ENCODE results near the gene PTGER4. TPM values are rescaled to one million over a fixed set of nuclear protein-coding genes. Genes with fewer than 3 reads are reported as not detected.
A peak's percentile ranks its signal among the peaks of the same experiment; 100 is the strongest.
"Not testable (repeated sequence)": the region's sequence is repeated elsewhere in the genome, so short reads cannot be mapped to it uniquely, and the experiment has no call there.

The PTGER4 gene
- 100 to 1,000 TPM; 115 to 188 (median 173) TPM for total RNA-seq

GRCh38 chr5:40679913-40680681 is at the start of gene PTGER4:
Gene PTGER4 (plus strand): TSS chr5:40679915. CDS start chr5:40680994, 1,079 bp downstream.
- Mint-ChIP-seq H3K36me3 (ENCODE audit: insufficient read depth) (peaks cover 44% of the 10 kb centered on the region), H3K4me1 (ENCODE audit: low read depth) (peaks cover 41% of the 10 kb centered on the region)

GRCh38 chr5:40630126-40630525 is 49.6 kb upstream of the PTGER4 start:
- Mint-ChIP-seq H3K27me3 (ENCODE audit: low read depth) (no peaks in the 10 kb centered on the region), H3K4me3 (no peak overlapping the region)

More at GRCh38 chr5:40679913-40680681, at the start of gene PTGER4:
- no peaks in the 10 kb centered on the region for H3K9me3 Mint-ChIP-seq
- H3K4me3 Mint-ChIP-seq = peak within 1 kb of the TSS; percentile 93
- peak; percentile 7 to 15 for ATAC-seq
- DNase-seq = no peak
- no peaks in the 10 kb centered on the region for H3K27me3 Mint-ChIP-seq (ENCODE audit: low read depth)

GRCh38 chr5:40631236-40631635 is 48.5 kb upstream of the PTGER4 start:
- H3K9me3 Mint-ChIP-seq = peaks cover 8% of the 10 kb centered on the region

More at GRCh38 chr5:40630126-40630525, 49.6 kb upstream of the PTGER4 start:
- DNase-seq (no peak), ATAC-seq (no peak)
- Mint-ChIP-seq H3K36me3 (ENCODE audit: insufficient read depth) (peaks cover under 1% of the 10 kb centered on the region), H3K9me3 (no peaks in the 10 kb centered on the region), H3K4me1 (ENCODE audit: low read depth) (peaks cover 22% of the 10 kb centered on the region)

DNA sequence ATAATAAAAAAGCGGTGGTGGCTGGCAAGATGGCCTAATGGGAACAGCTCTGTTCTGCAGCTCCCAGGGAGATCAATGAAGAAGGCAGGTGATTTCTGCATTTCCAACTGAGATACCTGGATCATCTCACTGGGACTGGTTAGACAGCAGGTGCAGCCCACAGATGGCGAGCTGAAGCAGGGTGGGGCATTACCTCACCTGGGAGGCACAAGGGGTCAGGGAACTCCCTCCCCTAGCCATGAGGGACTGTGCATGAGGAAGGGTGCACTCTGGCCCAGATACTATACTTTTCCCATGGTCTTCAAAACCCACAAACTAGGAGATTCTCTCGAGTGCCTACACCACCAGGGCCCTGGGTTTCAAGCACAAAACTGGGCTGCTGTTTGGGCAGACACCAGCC is 45.6 kb upstream of the PTGER4 start:
- Mint-ChIP-seq H3K4me3 (no peak overlapping the region), H3K36me3 (ENCODE audit: insufficient read depth) (peaks cover 14% of the 10 kb centered on the region), H3K4me1 (ENCODE audit: low read depth) (peaks cover 3% of the 10 kb centered on the region), H3K9me3 (peaks cover 24% of the 10 kb centered on the region), H3K27me3 (ENCODE audit: low read depth) (no peaks in the 10 kb centered on the region)
- ATAC-seq (no peak), DNase-seq (no peak)

More at GRCh38 chr5:40631236-40631635, 48.5 kb upstream of the PTGER4 start:
- DNase-seq (no peak), ATAC-seq (no peak)
- Mint-ChIP-seq H3K4me1 (ENCODE audit: low read depth) (peaks cover 20% of the 10 kb centered on the region), H3K36me3 (ENCODE audit: insufficient read depth) (peaks cover 6% of the 10 kb centered on the region), H3K4me3 (no peak overlapping the region), H3K27me3 (ENCODE audit: low read depth) (no peaks in the 10 kb centered on the region)

DNA sequence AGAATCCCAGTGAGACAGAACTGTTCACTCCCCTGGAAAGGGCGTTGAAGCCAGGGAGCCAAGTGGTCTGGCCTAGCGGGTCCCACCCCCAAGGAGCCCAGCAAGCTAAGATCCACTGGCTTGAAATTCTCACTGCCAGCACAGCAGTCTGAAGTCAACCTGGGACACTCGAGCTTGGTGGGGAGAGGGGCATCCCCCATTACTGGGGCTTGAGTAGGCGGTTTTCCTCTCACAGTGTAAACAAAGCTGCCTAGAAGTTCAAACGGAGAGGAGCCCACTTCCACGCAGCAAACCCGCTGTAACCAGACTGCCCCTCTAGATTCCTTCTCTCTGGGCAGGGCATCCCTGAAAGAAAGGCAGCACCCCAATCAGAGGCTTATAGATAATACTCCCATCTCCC is 45.1 kb upstream of the PTGER4 start:
- H3K36me3 Mint-ChIP-seq (ENCODE audit: insufficient read depth) = peaks cover 14% of the 10 kb centered on the region

GRCh38 chr5:40639531-40639930 is 40.2 kb upstream of the PTGER4 start:
- not testable (repeated sequence) for ATAC-seq
- peaks cover 27% of the 10 kb centered on the region for H3K9me3 Mint-ChIP-seq

More for the DNA sequence above, 45.1 kb upstream of the PTGER4 start:
- Mint-ChIP-seq H3K4me1 (ENCODE audit: low read depth) (peaks cover 3% of the 10 kb centered on the region), H3K4me3 (no peak overlapping the region), H3K9me3 (peaks cover 24% of the 10 kb centered on the region), H3K27me3 (ENCODE audit: low read depth) (no peaks in the 10 kb centered on the region)
- ATAC-seq (no peak), DNase-seq (no peak)

GRCh38 chr5:40646266-40646665 is 33.4 kb upstream of the PTGER4 start:
- H3K9me3 Mint-ChIP-seq = peaks cover 4% of the 10 kb centered on the region
- peaks cover 31% of the 10 kb centered on the region for H3K4me1 Mint-ChIP-seq (ENCODE audit: low read depth)

More at GRCh38 chr5:40639531-40639930, 40.2 kb upstream of the PTGER4 start:
- not testable (repeated sequence) for H3K4me3 Mint-ChIP-seq; H3K27me3 Mint-ChIP-seq (ENCODE audit: low read depth); DNase-seq; H3K4me1 Mint-ChIP-seq (ENCODE audit: low read depth)
- peaks cover 16% of the 10 kb centered on the region for H3K36me3 Mint-ChIP-seq (ENCODE audit: insufficient read depth)

DNA sequence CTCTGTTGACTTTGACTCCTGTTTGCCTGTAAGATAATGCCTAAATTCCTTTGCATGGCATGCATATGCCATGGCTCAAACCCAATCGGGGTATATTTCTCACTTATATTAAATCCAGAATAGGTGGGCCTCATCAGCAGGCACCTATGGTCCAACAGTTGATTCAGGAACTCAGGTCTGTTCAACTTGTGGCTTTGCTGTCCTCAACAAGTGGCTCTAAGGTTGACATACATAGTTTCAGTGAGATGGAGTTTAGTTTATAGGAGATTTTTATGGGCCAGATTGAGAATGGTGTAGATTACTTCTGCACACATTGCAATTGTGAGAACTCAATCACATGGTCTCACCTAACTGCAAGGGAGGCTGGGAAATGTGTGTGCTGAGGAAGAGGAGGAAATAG is 31.6 kb upstream of the PTGER4 start:
- Mint-ChIP-seq H3K9me3 (peaks cover 4% of the 10 kb centered on the region), H3K4me3 (no peak overlapping the region), H3K36me3 (ENCODE audit: insufficient read depth) (peaks cover 7% of the 10 kb centered on the region), H3K4me1 (ENCODE audit: low read depth) (peaks cover 45% of the 10 kb centered on the region), H3K27me3 (ENCODE audit: low read depth) (no peaks in the 10 kb centered on the region)
- DNase-seq (no peak), ATAC-seq (no peak)

More at GRCh38 chr5:40646266-40646665, 33.4 kb upstream of the PTGER4 start:
- no peaks in the 10 kb centered on the region for H3K27me3 Mint-ChIP-seq (ENCODE audit: low read depth)
- no peak for ATAC-seq
- H3K36me3 Mint-ChIP-seq (ENCODE audit: insufficient read depth) = peaks cover 7% of the 10 kb centered on the region
- DNase-seq = no peak
- H3K4me3 Mint-ChIP-seq = no peak overlapping the region

DNA sequence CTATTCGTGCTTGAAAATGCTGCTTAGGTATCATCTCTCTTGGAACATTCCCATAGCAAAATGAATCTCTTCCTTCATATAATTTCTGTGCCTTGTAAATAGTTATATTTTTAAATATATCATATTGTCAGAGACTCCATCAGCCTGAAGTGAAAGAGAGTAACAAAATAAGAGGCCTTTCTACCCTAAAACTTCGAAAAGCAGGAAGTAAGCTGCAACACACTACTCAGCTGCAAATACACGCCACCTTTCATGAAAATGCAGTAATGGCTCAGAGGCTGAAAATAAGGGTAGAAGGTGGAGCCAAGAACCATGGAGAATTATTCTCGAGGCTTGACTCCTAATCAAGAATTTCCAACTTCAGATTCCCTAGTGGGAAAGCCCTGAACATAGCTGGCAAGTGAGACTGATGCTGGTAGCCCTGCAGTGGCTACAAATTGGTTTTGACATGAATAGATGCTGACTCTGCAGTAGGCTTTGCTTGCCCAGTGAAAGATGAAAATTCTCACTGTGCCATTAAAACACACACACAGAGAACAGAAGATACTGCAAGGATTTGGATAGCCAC is 30.2 kb upstream of the PTGER4 start:
- DNase-seq (no peak), ATAC-seq (peak in 1 of 2 donors; percentile 30)
- Mint-ChIP-seq H3K4me1 (ENCODE audit: low read depth) (peaks cover 58% of the 10 kb centered on the region), H3K9me3 (no peaks in the 10 kb centered on the region), H3K36me3 (ENCODE audit: insufficient read depth) (peaks cover 7% of the 10 kb centered on the region), H3K4me3 (no peak overlapping the region), H3K27me3 (ENCODE audit: low read depth) (no peaks in the 10 kb centered on the region)

DNA sequence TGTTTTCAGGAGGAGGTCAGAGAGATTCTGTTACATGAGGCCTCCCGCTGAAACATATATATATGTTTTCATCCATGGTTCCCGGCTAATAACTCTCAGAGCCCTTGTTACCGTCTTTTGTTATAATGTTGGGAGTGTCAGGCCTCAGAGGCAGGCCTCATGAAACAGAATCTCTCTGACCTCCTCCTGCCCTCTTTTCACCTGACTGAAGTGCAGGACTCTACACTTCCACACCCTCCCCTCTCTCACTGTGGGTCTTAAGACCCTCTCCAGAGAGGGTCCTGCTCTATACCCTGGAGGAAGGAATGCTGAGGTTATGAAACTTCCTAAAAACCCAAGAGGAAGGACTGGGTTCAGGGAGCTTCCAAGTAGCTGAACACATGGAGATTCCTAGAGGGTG is 28.5 kb upstream of the PTGER4 start:
- no peaks in the 10 kb centered on the region for H3K9me3 Mint-ChIP-seq
- DNase-seq (no peak), ATAC-seq (no peak)
- no peak overlapping the region for H3K4me3 Mint-ChIP-seq
- H3K4me1 Mint-ChIP-seq (ENCODE audit: low read depth) = peaks cover 72% of the 10 kb centered on the region
- H3K27me3 Mint-ChIP-seq (ENCODE audit: low read depth) = no peaks in the 10 kb centered on the region
- H3K36me3 Mint-ChIP-seq (ENCODE audit: insufficient read depth) = peaks cover 4% of the 10 kb centered on the region

DNA sequence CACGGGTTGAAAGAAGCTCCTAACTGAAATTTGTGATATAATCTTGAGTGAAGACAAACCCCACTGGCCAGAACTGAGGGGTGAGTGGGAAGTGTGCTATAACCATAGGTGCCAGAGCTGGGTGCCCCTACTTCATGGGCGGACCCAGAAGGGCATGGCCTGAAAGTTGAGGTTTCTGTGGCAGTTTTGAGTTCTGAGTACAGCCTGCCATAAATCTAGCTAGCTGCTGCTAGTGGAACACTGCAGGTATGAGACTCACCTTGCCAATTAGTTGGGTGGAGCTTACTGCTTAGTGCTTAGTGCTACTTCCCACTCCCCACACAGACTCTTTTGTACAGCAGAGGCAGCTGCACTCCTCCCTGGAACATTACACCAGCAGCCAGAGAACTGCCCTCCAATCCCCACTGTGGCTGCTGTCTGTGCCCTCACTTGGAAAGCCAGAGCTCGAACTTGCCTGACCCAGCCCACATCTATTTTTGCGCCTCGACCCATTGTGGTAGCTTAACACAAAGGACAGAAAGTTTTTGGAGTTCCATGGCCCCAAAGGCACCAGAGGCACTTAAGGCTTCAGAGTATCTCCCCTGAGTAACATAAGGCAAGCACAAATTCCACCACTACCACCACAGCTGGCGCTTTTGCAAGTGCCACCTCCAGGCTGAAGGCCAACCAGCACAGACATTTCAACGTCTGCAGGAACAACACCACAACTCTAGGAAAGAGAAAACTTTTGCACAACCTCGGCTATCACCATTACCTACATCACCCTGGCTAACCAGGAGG is 27.1 kb upstream of the PTGER4 start:
- H3K4me1 Mint-ChIP-seq (ENCODE audit: low read depth) = peaks cover 74% of the 10 kb centered on the region
- DNase-seq = no peak

GRCh38 chr5:40653221-40654022 is 26.3 kb upstream of the PTGER4 start:
- peaks cover 73% of the 10 kb centered on the region for H3K4me1 Mint-ChIP-seq (ENCODE audit: low read depth)
- DNase-seq = no peak
- ATAC-seq = peak; percentile 20 to 28
- no peaks in the 10 kb centered on the region for H3K9me3 Mint-ChIP-seq
- peak overlapping the region; percentile 81 for H3K4me3 Mint-ChIP-seq
- H3K27me3 Mint-ChIP-seq (ENCODE audit: low read depth) = no peaks in the 10 kb centered on the region
- H3K36me3 Mint-ChIP-seq (ENCODE audit: insufficient read depth) = no peaks in the 10 kb centered on the region

More for the DNA sequence above, 27.1 kb upstream of the PTGER4 start:
- Mint-ChIP-seq H3K36me3 (ENCODE audit: insufficient read depth) (peaks cover 4% of the 10 kb centered on the region), H3K27me3 (ENCODE audit: low read depth) (no peaks in the 10 kb centered on the region), H3K4me3 (peak overlapping the region; percentile 81), H3K9me3 (no peaks in the 10 kb centered on the region)
- ATAC-seq = peak; percentile 16 to 54

- no peaks in the 10 kb centered on the region for H3K36me3 Mint-ChIP-seq (ENCODE audit: insufficient read depth)
- peak overlapping the region; percentile 81 for H3K4me3 Mint-ChIP-seq
- peaks cover 67% of the 10 kb centered on the region for H3K4me1 Mint-ChIP-seq (ENCODE audit: low read depth)
- no peaks in the 10 kb centered on the region for H3K27me3 Mint-ChIP-seq (ENCODE audit: low read depth)
- DNase-seq (no peak), ATAC-seq (no peak)
- H3K9me3 Mint-ChIP-seq = no peaks in the 10 kb centered on the region
Measured at GRCh38 chr5:40654377-40654991, 25.2 kb upstream of the PTGER4 start.

All from activated T-cell treated with anti-CD3 and anti-CD28 coated beads, Interleukin-2, amount 50 U/mL, for 4 hours (primary cell).